ENCODE results near the gene HBEGF. TPM values are rescaled to one million over a fixed set of nuclear protein-coding genes. Genes with fewer than 3 reads are reported as not detected.
"Not testable (repeated sequence)": the region's sequence is repeated elsewhere in the genome, so short reads cannot be mapped to it uniquely, and the experiment has no call there.

The HBEGF gene
- polyA plus RNA-seq, 1 donor = 4.7 TPM

- DNase-seq = no peak
- Histone ChIP-seq H3K27ac (ENCODE audit: low read length) (no peak overlapping the region), H3K4me1 (ENCODE audit: control insufficient read depth, insufficient read depth, low read length) (peaks cover 33% of the 10 kb centered on the region), H3K27me3 (ENCODE audit: control insufficient read depth, insufficient read depth, low read length) (peaks cover 4% of the 10 kb centered on the region), H3K9me3 (ENCODE audit: control insufficient read depth, low read depth, low read length) (no peaks in the 10 kb centered on the region), H3K4me3 (ENCODE audit: low read length) (no peak overlapping the region), H3K36me3 (ENCODE audit: control insufficient read depth, insufficient read depth, low read length) (peaks cover 2% of the 10 kb centered on the region)
- WGBS (ENCODE audit: insufficient coverage, low lambda C conversion rate) = no CpG with 5 or more reads among the region's 2 CpGs
Observed at GRCh38 chr5:140347360-140347759, 957 bp upstream of the HBEGF start.

DNA sequence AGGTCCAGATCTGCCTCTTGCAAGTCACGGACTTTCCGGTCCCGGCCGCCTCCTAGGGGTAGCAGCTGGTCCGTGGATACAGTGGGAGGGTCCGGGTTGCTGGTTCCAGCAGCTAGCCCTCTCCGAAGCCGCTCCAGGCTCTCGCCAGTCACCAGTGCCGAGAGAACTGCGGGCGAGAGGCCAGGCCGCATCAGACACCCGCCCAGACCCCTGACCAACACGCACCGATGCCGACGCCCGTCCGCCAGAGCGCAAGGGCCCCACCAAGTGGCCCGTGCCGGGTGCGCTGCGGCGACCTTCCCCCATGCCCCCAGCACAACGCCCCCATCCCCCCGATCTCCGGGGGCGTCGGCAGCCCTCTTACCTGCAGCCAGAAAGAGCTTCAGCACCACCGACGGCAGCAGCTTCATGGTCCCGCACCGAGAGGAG lies 470 bp downstream of the HBEGF start:
- Histone ChIP-seq H3K4me1 (ENCODE audit: control insufficient read depth, insufficient read depth, low read length) (peaks cover 33% of the 10 kb centered on the region), H3K9me3 (ENCODE audit: control insufficient read depth, low read depth, low read length) (no peaks in the 10 kb centered on the region), H3K27me3 (ENCODE audit: control insufficient read depth, insufficient read depth, low read length) (peaks cover 4% of the 10 kb centered on the region), H3K36me3 (ENCODE audit: control insufficient read depth, insufficient read depth, low read length) (peaks cover 2% of the 10 kb centered on the region), H3K27ac (ENCODE audit: low read length) (no peak overlapping the region), H3K4me3 (ENCODE audit: low read length) (peak overlapping the region; percentile 58)
- peak in 1 of 2 donors; percentile 73 for DNase-seq
- no CpG with 5 or more reads among the region's 35 CpGs for WGBS (ENCODE audit: insufficient coverage, low lambda C conversion rate)

- Histone ChIP-seq H3K4me3 (ENCODE audit: low read length) (no peak overlapping the region), H3K4me1 (ENCODE audit: control insufficient read depth, insufficient read depth, low read length) (peaks cover 33% of the 10 kb centered on the region), H3K9me3 (ENCODE audit: control insufficient read depth, low read depth, low read length) (no peaks in the 10 kb centered on the region), H3K27me3 (ENCODE audit: control insufficient read depth, insufficient read depth, low read length) (peaks cover 4% of the 10 kb centered on the region), H3K27ac (ENCODE audit: low read length) (no peak overlapping the region), H3K36me3 (ENCODE audit: control insufficient read depth, insufficient read depth, low read length) (peaks cover 2% of the 10 kb centered on the region)
- WGBS (ENCODE audit: insufficient coverage, low lambda C conversion rate) = 40% methylated on average over 1 of the region's 4 CpGs
- peak; percentile 47 to 68 for DNase-seq
Observed at GRCh38 chr5:140344683-140345423, 1.6 kb downstream of the HBEGF start.

DNA sequence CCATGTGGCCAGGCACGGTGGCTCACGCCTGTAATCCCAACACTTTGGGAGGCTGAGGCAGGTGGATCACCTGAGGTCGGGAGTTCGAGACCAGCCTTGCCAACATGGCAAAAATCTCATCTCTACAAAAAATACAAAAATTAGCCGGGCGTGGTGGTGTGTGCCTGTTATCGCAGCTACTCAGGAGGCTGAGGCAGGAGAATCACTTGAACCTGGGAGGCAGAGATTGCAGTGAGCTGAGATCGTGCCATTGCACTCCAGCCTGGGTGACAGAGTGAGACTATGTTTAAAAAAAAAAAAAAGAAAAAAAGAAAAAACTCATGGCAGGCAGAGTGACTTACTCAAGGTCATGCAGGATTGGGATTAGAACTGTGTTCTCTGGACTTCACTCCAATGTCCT lies 2.6 kb downstream of the HBEGF start:
- not testable (repeated sequence) for H3K27me3 ChIP-seq (ENCODE audit: control insufficient read depth, insufficient read depth, low read length); H3K4me3 ChIP-seq (ENCODE audit: low read length); DNase-seq; H3K27ac ChIP-seq (ENCODE audit: low read length); H3K9me3 ChIP-seq (ENCODE audit: control insufficient read depth, low read depth, low read length); H3K36me3 ChIP-seq (ENCODE audit: control insufficient read depth, insufficient read depth, low read length)
- no CpG with 5 or more reads among the region's 8 CpGs for WGBS (ENCODE audit: insufficient coverage, low lambda C conversion rate)
- H3K4me1 ChIP-seq (ENCODE audit: control insufficient read depth, insufficient read depth, low read length) = peaks cover 33% of the 10 kb centered on the region

DNA sequence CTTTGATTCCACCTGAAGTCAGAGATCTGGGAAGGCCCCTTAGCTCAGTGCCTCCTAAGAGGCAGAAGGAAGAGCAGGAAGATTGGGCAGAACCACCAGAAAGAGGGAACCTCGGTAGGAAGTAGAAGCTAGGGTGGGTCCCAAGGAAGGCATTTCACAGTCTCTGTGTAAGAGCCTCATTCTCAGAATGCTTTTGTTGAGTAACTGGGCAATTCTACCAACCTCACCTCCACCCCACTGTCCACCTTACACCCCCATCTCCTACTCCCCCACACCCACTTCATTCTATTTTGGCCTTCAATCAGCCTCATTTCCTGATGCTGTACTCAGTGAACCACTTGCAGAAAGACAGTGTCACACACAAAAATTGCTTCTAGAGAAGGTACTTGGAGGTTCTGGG lies 3.5 kb downstream of the HBEGF start:
- WGBS (ENCODE audit: insufficient coverage, low lambda C conversion rate) = no CpG with 5 or more reads among the region's 1 CpG
- H3K27ac ChIP-seq (ENCODE audit: low read length) = no peak overlapping the region
- peaks cover 29% of the 10 kb centered on the region for H3K4me1 ChIP-seq (ENCODE audit: control insufficient read depth, insufficient read depth, low read length)
- no peak overlapping the region for H3K4me3 ChIP-seq (ENCODE audit: low read length)
- H3K9me3 ChIP-seq (ENCODE audit: control insufficient read depth, low read depth, low read length) = no peaks in the 10 kb centered on the region
- peaks cover 4% of the 10 kb centered on the region for H3K27me3 ChIP-seq (ENCODE audit: control insufficient read depth, insufficient read depth, low read length)
- no peak for DNase-seq
- peaks cover 2% of the 10 kb centered on the region for H3K36me3 ChIP-seq (ENCODE audit: control insufficient read depth, insufficient read depth, low read length)

GRCh38 chr5:140342287-140342686 lies 4.1 kb downstream of the HBEGF start:
- Histone ChIP-seq H3K27me3 (ENCODE audit: control insufficient read depth, insufficient read depth, low read length) (peaks cover 4% of the 10 kb centered on the region), H3K4me1 (ENCODE audit: control insufficient read depth, insufficient read depth, low read length) (peaks cover 24% of the 10 kb centered on the region), H3K27ac (ENCODE audit: low read length) (no peak overlapping the region), H3K36me3 (ENCODE audit: control insufficient read depth, insufficient read depth, low read length) (peaks cover 2% of the 10 kb centered on the region), H3K9me3 (ENCODE audit: control insufficient read depth, low read depth, low read length) (no peaks in the 10 kb centered on the region), H3K4me3 (ENCODE audit: low read length) (no peak overlapping the region)
- WGBS (ENCODE audit: insufficient coverage, low lambda C conversion rate) = no CpG with 5 or more reads among the region's 6 CpGs
- DNase-seq = no peak

- H3K4me3 ChIP-seq (ENCODE audit: low read length) = no peak overlapping the region
Observed at GRCh38 chr5:140341591-140341990, 4.8 kb downstream of the HBEGF start.

DNA sequence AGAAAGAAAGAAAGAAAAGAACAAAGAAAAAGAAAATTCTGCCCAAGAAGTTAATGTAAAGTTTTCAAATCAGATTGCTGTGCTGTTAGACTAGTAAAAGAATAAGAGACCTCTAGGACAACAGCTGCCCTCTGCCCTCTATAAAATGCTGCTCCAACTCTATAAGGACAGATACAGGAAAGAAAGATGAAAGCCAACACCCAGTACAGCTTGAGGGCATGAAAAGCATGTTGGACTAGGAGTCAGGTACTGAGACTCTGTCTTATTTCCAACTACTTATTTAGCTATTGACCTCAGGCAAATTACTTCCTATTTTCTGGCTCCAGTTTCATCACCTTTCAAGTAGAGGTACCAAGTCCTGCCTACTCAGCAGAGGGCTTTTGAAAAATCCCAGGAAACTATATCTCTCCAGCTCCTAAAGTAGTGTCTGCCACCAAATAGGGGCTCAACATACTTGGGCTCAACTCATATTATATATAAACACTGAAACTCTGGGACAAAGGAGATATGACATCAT lies 5.7 kb downstream of the HBEGF start:
- peaks cover 15% of the 10 kb centered on the region for H3K4me1 ChIP-seq (ENCODE audit: control insufficient read depth, insufficient read depth, low read length)
- H3K27ac ChIP-seq (ENCODE audit: low read length) = no peak overlapping the region
- H3K9me3 ChIP-seq (ENCODE audit: control insufficient read depth, low read depth, low read length) = no peaks in the 10 kb centered on the region
- peaks cover 2% of the 10 kb centered on the region for H3K36me3 ChIP-seq (ENCODE audit: control insufficient read depth, insufficient read depth, low read length)
- no peak for DNase-seq
- peaks cover 2% of the 10 kb centered on the region for H3K27me3 ChIP-seq (ENCODE audit: control insufficient read depth, insufficient read depth, low read length)
- no peak overlapping the region for H3K4me3 ChIP-seq (ENCODE audit: low read length)

More at GRCh38 chr5:140341591-140341990, 4.8 kb downstream of the HBEGF start:
- peaks cover 4% of the 10 kb centered on the region for H3K27me3 ChIP-seq (ENCODE audit: control insufficient read depth, insufficient read depth, low read length)
- H3K4me1 ChIP-seq (ENCODE audit: control insufficient read depth, insufficient read depth, low read length) = peaks cover 18% of the 10 kb centered on the region
- H3K9me3 ChIP-seq (ENCODE audit: control insufficient read depth, low read depth, low read length) = no peaks in the 10 kb centered on the region
- no CpG with 5 or more reads among the region's 5 CpGs for WGBS (ENCODE audit: insufficient coverage, low lambda C conversion rate)
- DNase-seq = no peak
- no peak overlapping the region for H3K27ac ChIP-seq (ENCODE audit: low read length)
- peaks cover 2% of the 10 kb centered on the region for H3K36me3 ChIP-seq (ENCODE audit: control insufficient read depth, insufficient read depth, low read length)

DNA sequence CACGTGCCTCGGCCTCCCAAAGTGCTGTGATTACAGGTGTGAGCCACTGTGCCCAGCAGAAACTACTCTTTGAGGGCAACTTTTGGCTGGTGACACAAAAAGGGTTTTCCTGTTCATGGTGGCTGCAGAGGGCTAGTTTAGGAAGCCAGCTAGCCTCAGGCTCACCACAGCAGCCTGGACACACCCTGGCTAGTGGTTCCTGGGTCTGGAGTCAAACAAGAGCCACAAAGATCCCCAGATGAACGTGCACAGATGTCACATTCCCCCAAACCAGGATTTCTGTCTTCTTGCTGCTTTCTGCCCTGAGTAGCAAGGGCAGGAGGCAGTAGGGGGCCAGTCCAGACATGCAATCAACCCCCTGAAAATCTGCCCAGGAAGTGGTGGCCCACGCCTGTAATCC lies 6.8 kb downstream of the HBEGF start:
- Histone ChIP-seq H3K27me3 (ENCODE audit: control insufficient read depth, insufficient read depth, low read length) (no peaks in the 10 kb centered on the region), H3K9me3 (ENCODE audit: control insufficient read depth, low read depth, low read length) (no peaks in the 10 kb centered on the region), H3K36me3 (ENCODE audit: control insufficient read depth, insufficient read depth, low read length) (peaks cover 2% of the 10 kb centered on the region), H3K27ac (ENCODE audit: low read length) (no peak overlapping the region), H3K4me3 (ENCODE audit: low read length) (no peak overlapping the region), H3K4me1 (ENCODE audit: control insufficient read depth, insufficient read depth, low read length) (peaks cover 5% of the 10 kb centered on the region)
- no peak for DNase-seq
- WGBS (ENCODE audit: insufficient coverage, low lambda C conversion rate) = no CpG with 5 or more reads among the region's 4 CpGs

GRCh38 chr5:140338908-140339307 lies 7.5 kb downstream of the HBEGF start:
- Histone ChIP-seq H3K27ac (ENCODE audit: low read length) (no peak overlapping the region), H3K4me3 (ENCODE audit: low read length) (no peak overlapping the region), H3K9me3 (ENCODE audit: control insufficient read depth, low read depth, low read length) (no peaks in the 10 kb centered on the region), H3K36me3 (ENCODE audit: control insufficient read depth, insufficient read depth, low read length) (peaks cover 4% of the 10 kb centered on the region), H3K4me1 (ENCODE audit: control insufficient read depth, insufficient read depth, low read length) (no peaks in the 10 kb centered on the region), H3K27me3 (ENCODE audit: control insufficient read depth, insufficient read depth, low read length) (no peaks in the 10 kb centered on the region)
- DNase-seq = no peak
- WGBS (ENCODE audit: insufficient coverage, low lambda C conversion rate) = 100% methylated on average over 1 of the region's 2 CpGs

GRCh38 chr5:140338336-140338735 lies 8.1 kb downstream of the HBEGF start:
- DNase-seq = no peak
- no CpG with 5 or more reads among the region's 3 CpGs for WGBS (ENCODE audit: insufficient coverage, low lambda C conversion rate)
- no peak overlapping the region for H3K27ac ChIP-seq (ENCODE audit: low read length)
- no peaks in the 10 kb centered on the region for H3K27me3 ChIP-seq (ENCODE audit: control insufficient read depth, insufficient read depth, low read length)
- H3K4me1 ChIP-seq (ENCODE audit: control insufficient read depth, insufficient read depth, low read length) = no peaks in the 10 kb centered on the region
- peaks cover 4% of the 10 kb centered on the region for H3K36me3 ChIP-seq (ENCODE audit: control insufficient read depth, insufficient read depth, low read length)
- no peak overlapping the region for H3K4me3 ChIP-seq (ENCODE audit: low read length)
- H3K9me3 ChIP-seq (ENCODE audit: control insufficient read depth, low read depth, low read length) = no peaks in the 10 kb centered on the region

Measured in large intestine (tissue), 3 donors.